Measurements from ENCODE around the gene RGMA. TPM values are rescaled to one million over a fixed set of nuclear protein-coding genes. Genes with fewer than 3 reads are reported as not detected.

Gene RGMA
- total and polyA plus RNA-seq, 2 of the 8 experiments (the other 6 are each of a cell fraction or from before 2014, with no cell fraction given): 19.9 to 39.8 TPM

GRCh38 chr15:93093765-93094164 is 4.8 kb upstream of the RGMA start:
- no peaks in the 10 kb centered on the region for H3K79me2 ChIP-seq (ENCODE audit: control insufficient read depth in 1 of 2, insufficient read depth in 2 of 2, low read length in 2 of 2)
- no peak overlapping the region for H2BK15ac ChIP-seq (ENCODE audit: low read length)
- no peak overlapping the region for H2BK5ac ChIP-seq (ENCODE audit: low read depth, low read length)
- DNase-seq (ENCODE audit: low read depth in 1 of 2, low spot score in 2 of 2) (no peak), FAIRE-seq (no peak)
- peaks cover 0 to 2% of the 10 kb centered on the region in 2 experiments for H4K20me1 ChIP-seq (replicated peaks in 1 of 2; ENCODE audit: control insufficient read depth in 1 of 2, insufficient read depth in 2 of 2, low read length in 2 of 2)
- WGBS, 2 experiments (ENCODE audit: extremely low coverage in 1 of 2, insufficient coverage in 1 of 2, insufficient read length in 1 of 2, insufficient replicate concordance in 2 of 2, low coverage in 1 of 2, low lambda C conversion rate in 2 of 2, missing lambda C conversion rate in 1 of 2): 91% methylated on average over 6 of the region's 6 CpGs; no CpG with 5 or more reads in 1 of the 2 experiments
- no peak overlapping the region for H4K91ac ChIP-seq (replicated peaks; ENCODE audit: insufficient read length, low read length)
- H3K4me1 ChIP-seq (replicated peaks in 1 of 4; ENCODE audit: control insufficient read depth in 3 of 4, insufficient read depth in 4 of 4, low read length in 3 of 4): peaks cover 0 to 9% (median 0%) of the 10 kb centered on the region in 4 experiments; a peak in 5 of 7 replicates
- H3K27ac ChIP-seq (ENCODE audit: low read depth, low read length): no peak overlapping the region
- POLR2A ChIA-PET (ENCODE audit: partially characterized antibody): no interaction called here
- no peak for TF ChIP-seq SAP30 (IDR thresholded peaks at IDR 0.05; ENCODE audit: insufficient read depth, insufficient replicate concordance, low read length)
- TF ChIP-seq CTBP2 (IDR thresholded peaks at IDR 0.05; ENCODE audit: borderline replicate concordance, insufficient read depth, insufficient read length, low read length): no peak
- TF ChIP-seq GTF2F1 (IDR thresholded peaks at IDR 0.05; ENCODE audit: borderline replicate concordance, low read depth, low read length): no peak
- no peak overlapping the region for H2AFZ ChIP-seq (ENCODE audit: low read length)
- H3K14ac ChIP-seq (ENCODE audit: insufficient read length): no peak overlapping the region
- H3K4me3 ChIP-seq (ENCODE audit: extremely low read depth in 1 of 4, insufficient read depth in 2 of 4, low read depth in 3 of 4, low read length in 4 of 4): no peak overlapping the region
- H3K18ac ChIP-seq (ENCODE audit: extremely low read depth, low read length): no peak overlapping the region
- no peaks in the 10 kb centered on the region for H3K9me3 ChIP-seq (ENCODE audit: insufficient read depth in 2 of 2, low read depth in 1 of 2, low read length in 1 of 2)
- H4K5ac ChIP-seq (ENCODE audit: insufficient read length, low read depth, low read length): no peak overlapping the region
- no peak overlapping the region for H2BK12ac ChIP-seq (ENCODE audit: low read depth, low read length)
- peaks cover 11 to 38% (median 34%) of the 10 kb centered on the region in 4 experiments for H3K27me3 ChIP-seq (replicated peaks in 1 of 4; ENCODE audit: control insufficient read depth in 3 of 4, extremely low read depth in 1 of 4, insufficient read depth in 3 of 4, low read length in 3 of 4)
- no peak overlapping the region for H4K8ac ChIP-seq (ENCODE audit: extremely low read depth, insufficient read depth, low read length)
- no peak overlapping the region for H2AK5ac ChIP-seq (ENCODE audit: low read depth, low read length)
- H3K23ac ChIP-seq (ENCODE audit: insufficient read length): no peak overlapping the region
- H2BK120ac ChIP-seq (replicated peaks; ENCODE audit: low read depth, low read length): no peak overlapping the region
- peaks cover 11% of the 10 kb centered on the region; the same call in 1 of the 2 replicates for H3K23me2 ChIP-seq (ENCODE audit: low read depth, low read length)
- H3K36me3 ChIP-seq (ENCODE audit: control insufficient read depth in 2 of 4, insufficient read depth in 4 of 4, low read length in 3 of 4): no peaks in the 10 kb centered on the region
- no peak overlapping the region for H3K9ac ChIP-seq (replicated peaks in 1 of 4; ENCODE audit: extremely low read depth in 1 of 4, low read depth in 3 of 4, low read length in 3 of 4)
- no peaks in the 10 kb centered on the region for H3K79me1 ChIP-seq (ENCODE audit: low read depth, low read length)
- H3K4ac ChIP-seq (replicated peaks; ENCODE audit: insufficient read length, low read depth, low read length): peak overlapping the region; percentile 16
- H3K4me2 ChIP-seq (ENCODE audit: insufficient read depth in 1 of 2, low read depth in 2 of 2, low read length in 2 of 2): no peak overlapping the region
- no peak overlapping the region for H3K56ac ChIP-seq (replicated peaks; ENCODE audit: insufficient read length, low read depth, low read length)
- no peak overlapping the region for H2BK20ac ChIP-seq (ENCODE audit: low read length)
- CTCF ChIA-PET (ENCODE audit: partially characterized antibody): no interaction called here

All from H1 (cell line).